HK-2 (cell line): ENCODE data around the gene DOK6.
"Not testable (repeated sequence)": the region's sequence is repeated elsewhere in the genome, so short reads cannot be mapped to it uniquely, and the experiment has no call there.

Source experiments
- DNase-seq: peaks from one replicate; pipeline ENCODE4 v3.0.0-alpha.2; 2018; ENCODE audit not compliant: unreplicated experiment

DOK6 gene

DNA sequence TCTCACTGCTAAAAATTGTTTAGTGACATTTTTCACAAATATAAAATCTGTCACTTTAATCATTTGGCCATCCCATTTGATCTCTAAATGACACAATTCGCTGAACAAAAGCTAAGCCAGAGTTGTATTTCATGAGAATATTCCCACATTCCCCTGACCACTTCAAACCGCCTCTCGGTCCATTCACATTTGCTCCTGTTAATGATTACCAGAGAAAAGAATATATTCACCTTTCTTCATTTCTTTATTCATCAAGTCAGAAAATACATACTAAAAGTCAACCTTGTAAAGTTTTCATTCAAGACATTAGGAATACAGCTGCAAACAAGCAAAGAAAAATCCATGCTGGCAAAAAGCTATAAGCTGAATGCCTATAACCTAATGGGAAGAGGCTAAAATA, 225.5 kb downstream of the DOK6 start:
- no peak for DNase-seq

DNA sequence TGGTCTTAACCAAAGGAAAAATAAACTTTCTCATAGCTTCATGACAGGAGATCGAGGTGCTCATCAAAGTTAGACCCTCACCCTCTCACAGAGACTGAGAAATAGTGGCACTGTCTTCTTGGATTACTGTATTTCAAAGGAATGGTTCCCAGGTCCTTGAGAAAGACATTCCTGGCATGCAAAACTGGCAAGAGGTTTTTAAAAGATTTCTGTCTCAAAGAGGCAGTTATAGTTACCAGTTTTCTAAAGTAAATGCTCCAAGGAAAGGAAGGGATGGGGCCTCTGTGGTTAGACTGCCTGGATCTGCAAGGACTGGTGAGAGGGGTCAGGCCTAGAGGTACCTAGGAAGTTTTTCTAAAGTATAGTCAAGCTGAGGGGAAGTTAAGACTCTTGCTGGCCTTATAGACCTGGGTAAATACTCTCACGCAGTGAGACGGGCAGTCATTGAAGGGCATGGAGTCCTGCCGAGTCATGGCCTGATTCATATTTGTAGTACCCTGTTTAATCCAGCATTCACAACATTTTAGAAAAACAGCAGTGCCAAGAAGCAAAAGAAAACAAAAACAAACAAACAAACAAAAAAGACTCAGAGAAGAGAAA, 226.1 kb downstream of the DOK6 start:
- no peak for DNase-seq

DNA sequence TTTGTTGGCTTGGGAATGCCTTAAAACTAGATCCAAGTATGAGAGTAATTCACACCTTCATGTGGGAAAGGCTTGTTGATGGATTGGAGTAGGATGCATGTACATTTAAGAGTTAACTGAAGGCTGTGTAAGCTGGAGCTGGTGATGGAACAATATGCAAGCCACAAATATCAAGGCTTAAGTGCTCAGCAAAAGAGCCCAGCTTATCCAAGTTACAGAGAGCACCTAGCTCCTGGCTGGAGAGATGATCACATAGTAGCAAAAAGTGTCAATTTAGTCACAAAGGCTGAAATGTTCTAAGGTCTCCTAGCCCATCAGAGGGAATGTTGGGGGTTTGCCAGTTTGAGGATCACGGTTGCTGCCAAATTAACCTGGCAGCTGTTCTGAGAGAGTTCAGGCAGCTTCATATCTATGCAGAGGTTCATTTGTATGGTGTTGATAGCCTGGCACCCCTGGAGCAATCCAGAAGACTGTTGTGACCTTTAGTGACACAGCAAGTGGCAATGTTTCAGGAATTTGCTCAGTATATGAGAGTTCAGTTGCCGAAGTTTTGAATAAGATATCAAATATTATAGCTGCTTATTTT, 228.2 kb downstream of the DOK6 start:
- DNase-seq = no peak

DNA sequence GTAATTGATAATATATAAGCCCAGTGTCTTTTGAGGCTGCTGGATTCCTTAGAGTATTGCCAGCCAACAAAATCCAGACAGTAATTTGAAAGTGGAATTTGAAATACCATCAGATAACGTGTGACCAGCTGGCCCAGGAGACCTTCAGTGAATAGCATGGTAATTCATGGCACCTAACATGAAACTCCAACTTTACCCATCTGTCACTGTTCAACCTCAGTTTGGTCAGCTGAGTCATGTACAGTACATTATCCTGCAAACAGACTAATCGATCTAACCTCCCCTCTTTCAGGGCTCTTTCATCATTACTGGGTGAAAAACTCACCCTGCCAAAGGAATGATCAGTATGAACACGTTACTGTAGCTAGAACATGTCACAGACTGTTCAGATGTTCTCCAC, 230.6 kb downstream of the DOK6 start:
- no peak for DNase-seq

DNA sequence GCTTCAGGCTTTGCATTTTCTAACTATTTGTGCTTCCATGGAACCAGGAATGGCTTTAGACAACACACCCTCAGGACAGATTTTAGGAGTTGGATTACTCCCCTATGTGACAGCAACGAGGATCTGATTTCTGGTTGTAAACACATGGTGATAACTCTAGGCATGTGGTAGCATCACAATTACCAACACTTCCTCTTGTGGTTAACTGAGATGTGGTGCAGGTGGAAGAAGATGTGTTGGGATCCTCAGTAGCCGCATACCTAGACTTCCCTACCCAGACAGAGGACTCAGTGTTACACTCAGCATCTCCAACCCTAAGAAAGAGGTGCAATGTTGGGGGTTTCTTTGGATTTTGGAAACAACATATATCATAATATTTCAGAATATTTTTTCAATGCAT, 234.8 kb downstream of the DOK6 start:
- no peak for DNase-seq

GRCh38 chr18:69636529-69637301, 236.0 kb downstream of the DOK6 start:
- DNase-seq = no peak

GRCh38 chr18:69638056-69638455, 237.4 kb downstream of the DOK6 start:
- no peak for DNase-seq

- DNase-seq = no peak
Observed at GRCh38 chr18:69647702-69648101, 247.0 kb downstream of the DOK6 start.

GRCh38 chr18:69648486-69648885, 247.8 kb downstream of the DOK6 start:
- DNase-seq = no peak

DNA sequence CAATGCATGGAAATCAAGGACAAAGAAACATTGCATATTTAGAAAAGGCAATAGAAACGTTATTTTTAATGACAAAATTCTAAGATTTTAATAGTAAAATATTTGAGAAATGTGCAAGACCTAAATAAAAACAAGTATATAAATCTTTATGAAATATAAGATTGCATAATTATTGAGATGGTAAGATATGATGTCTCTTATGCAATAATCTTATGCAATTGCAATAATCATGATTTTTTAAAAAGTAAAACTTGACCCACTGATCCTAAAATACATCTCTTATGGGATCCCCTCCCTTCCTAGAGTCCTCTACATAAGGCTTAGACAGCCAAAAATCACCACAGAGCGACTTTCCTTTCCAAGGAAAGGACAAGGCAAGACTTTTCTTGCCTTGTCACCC, 249.0 kb downstream of the DOK6 start:
- no peak for DNase-seq

- DNase-seq = no peak
Observed at GRCh38 chr18:69651243-69651642, 250.6 kb downstream of the DOK6 start.

GRCh38 chr18:69655816-69656215, 255.1 kb downstream of the DOK6 start:
- DNase-seq = no peak

- DNase-seq = no peak
Observed at GRCh38 chr18:69658103-69658502, 257.4 kb downstream of the DOK6 start.

- DNase-seq = no peak
Observed at GRCh38 chr18:69658685-69659084, 258.0 kb downstream of the DOK6 start.

DNA sequence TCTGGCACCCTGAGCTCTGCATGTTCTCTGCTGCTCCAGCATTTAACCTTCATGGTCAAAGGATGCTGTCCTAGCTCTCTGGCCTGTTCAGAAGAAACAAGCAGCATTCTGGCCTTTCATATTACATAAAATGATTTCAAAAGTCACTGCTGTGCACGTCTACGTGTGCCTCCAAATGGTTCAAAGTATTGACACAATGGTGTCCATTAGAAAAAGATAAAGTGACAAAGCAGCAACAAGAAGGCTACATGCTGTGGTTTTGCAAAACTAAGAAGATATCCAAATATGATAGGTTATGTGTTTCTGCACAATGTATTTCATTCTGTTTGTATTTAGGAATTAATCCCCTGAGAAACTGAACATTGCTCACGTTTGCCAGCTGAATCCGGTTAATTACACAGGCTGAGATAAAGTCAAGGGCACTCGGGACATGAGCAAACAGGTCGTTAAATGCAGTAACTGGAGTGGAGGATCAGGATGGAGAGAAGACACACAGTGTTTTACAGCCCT, 258.5 kb downstream of the DOK6 start:
- DNase-seq = no peak

GRCh38 chr18:69662090-69662489, 261.4 kb downstream of the DOK6 start:
- DNase-seq = not testable (repeated sequence)

GRCh38 chr18:69664399-69664798, 263.7 kb downstream of the DOK6 start:
- no peak for DNase-seq

- DNase-seq = no peak
Observed at GRCh38 chr18:69674292-69674877, 273.7 kb downstream of the DOK6 start.

DNA sequence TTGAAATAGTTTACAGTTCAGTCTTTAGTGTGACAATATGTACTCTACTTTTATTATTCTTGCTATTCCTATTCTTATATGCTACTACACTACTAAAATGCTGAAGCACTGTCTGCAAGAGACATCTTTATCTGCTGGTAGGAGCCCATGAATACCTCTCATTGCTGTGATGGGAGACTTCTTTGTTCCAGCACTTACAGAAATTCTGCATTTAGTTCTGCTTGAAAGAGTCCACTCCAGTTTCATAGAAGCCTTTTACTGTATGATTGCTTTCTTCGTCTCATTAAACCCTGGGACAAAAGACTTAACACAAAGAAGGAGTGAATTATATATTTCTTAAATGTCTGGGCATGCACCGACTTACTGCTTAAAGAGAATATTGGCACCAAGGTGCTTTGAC, 274.3 kb downstream of the DOK6 start:
- no peak for DNase-seq

DNA sequence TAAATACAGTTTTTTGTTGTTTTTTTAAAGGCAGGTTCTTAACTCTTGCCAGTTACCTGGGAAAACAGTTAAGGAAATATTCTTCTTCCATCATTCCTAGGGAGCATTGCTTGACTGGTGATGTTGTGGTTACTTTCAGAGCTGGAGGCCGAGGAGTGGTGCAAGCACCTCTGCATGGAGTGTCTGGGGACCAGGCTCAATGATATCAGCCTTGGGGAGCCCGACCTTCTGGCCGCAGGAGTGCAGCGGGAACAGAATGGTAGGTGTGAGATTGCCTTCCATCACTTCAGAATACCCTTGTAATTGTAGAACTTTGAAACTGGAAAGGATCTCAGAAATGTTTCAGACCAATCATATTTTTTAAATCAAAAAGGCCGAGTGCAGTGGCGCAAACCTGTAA, 276.9 kb downstream of the DOK6 start:
- no peak for DNase-seq

GRCh38 chr18:69680123-69680522, 279.4 kb downstream of the DOK6 start:
- DNase-seq = no peak

GRCh38 chr18:69683176-69683575, 282.5 kb downstream of the DOK6 start:
- no peak for DNase-seq

DNA sequence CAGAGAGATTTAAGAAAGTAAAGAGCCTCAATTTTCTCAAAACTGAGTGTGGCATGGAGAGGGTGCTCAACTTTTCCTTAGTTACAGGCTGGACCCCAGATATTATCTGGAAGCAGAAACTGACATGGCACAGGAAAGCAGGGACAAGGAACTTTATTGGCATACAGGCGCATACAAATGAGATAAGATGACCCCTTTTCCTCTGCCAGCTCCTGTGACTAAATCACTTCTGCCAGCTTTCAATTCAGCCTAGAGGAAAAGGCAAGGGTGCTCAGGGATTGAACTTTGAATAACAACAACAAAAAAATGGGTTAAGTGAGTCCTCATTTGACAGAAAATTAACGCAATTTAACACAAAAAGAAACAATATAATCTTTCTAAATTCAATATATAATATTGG, 284.1 kb downstream of the DOK6 start:
- no peak for DNase-seq
